NCI-H1436 (cell line): ENCODE data around the gene PRND.
"Not testable (repeated sequence)": the region's sequence is repeated elsewhere in the genome, so short reads cannot be mapped to it uniquely, and the experiment has no call there.

Experiments
- DNase-seq: peaks from one replicate; lab custom pipeline; 2025; lab: John Stamatoyannopoulos, UW

Gene PRND

GRCh38 chr20:4737857-4738627, 16.3 kb downstream of the PRND start:
- no peak for DNase-seq

GRCh38 chr20:4740774-4741431, 19.2 kb downstream of the PRND start:
- no peak for DNase-seq

DNA sequence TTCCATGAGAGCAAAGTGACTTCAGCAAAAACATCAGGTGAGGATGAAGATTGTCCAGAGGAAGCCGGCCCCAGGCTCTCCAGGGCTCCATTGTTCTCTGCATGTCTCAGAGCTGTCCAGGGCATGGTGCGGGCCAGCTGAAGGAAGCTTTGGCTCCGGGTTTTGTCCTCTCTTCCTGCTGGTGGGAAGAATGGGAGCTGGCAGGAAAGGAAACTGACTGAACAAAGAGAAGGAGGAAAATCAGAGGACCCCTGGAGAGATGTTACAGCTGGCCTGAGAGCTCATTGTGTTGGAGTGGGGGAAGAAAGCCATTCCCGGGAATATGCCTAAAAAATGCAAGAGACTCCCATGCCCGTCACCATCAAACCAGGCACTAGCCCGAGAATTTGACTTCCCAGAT, 27.1 kb downstream of the PRND start:
- DNase-seq: no peak

DNA sequence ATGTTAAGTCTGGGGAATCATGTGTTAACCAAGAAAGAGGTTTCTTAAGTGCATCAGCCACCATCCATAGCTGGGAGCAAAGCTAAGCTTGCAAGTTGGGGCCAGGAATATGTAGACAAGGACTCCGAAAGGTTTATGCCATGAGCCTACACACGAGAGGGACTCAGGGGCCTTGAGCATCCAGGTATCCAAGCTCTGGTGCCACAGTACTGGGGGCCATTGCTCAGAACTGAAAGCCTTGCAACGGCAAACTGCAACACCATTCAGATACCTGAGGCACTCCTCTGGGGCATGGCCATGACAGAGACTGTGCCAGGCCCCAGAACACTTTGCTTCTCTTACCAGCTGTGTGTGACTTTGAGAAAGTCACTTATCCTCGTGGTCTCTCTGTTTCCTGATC, 27.6 kb downstream of the PRND start:
- no peak for DNase-seq

DNA sequence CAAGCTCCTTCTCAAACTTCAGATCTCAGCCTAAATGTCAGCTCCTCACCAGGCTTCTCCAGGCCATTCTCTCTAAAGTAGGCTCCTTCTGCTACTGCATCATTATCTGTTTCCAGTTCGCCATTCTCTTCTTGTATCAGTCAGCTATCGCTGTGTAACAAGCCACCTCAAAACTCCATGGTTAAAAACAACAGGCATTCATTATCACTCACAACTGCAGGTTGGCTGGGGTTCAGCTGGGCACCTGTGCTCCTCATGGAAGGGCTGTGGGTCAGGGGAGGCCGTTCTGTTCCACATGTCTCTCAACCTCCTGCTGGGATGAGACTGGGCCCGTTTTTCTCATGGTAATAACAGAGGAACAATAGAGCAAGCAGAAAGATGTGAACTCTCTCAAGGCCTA, 28.7 kb downstream of the PRND start:
- no peak for DNase-seq

GRCh38 chr20:4759100-4759884, 37.6 kb downstream of the PRND start:
- DNase-seq: not testable (repeated sequence)

- no peak for DNase-seq
Observed at GRCh38 chr20:4763261-4763660, 41.6 kb downstream of the PRND start.

- no peak for DNase-seq
Observed at GRCh38 chr20:4763723-4764510, 42.2 kb downstream of the PRND start.

GRCh38 chr20:4764805-4765204, 43.1 kb downstream of the PRND start:
- DNase-seq: no peak

- no peak for DNase-seq
Observed at GRCh38 chr20:4765681-4766080, 44.0 kb downstream of the PRND start.

- DNase-seq: no peak
Observed at GRCh38 chr20:4766631-4767030, 44.9 kb downstream of the PRND start.

- DNase-seq: no peak
Observed at GRCh38 chr20:4767084-4767483, 45.4 kb downstream of the PRND start.

DNA sequence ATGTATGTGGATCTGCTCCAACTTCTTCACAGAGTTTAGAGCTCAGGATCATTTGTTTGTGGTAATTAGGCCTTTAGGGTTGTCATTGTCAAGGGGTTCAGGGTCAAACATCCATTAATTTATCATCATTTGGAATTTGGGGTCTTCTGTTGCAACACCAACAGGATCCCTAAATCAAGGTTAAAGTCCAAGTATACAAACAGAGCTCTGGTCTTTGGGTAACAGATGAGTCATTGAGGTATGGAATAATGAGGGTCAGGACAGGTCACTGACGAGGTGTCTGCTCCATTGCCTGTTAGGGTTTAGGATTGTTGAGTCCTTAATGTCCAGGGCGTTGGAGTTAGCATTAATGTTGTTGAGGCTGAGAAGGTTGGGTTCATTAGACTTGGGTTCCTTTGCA, 47.6 kb downstream of the PRND start:
- DNase-seq: no peak

DNA sequence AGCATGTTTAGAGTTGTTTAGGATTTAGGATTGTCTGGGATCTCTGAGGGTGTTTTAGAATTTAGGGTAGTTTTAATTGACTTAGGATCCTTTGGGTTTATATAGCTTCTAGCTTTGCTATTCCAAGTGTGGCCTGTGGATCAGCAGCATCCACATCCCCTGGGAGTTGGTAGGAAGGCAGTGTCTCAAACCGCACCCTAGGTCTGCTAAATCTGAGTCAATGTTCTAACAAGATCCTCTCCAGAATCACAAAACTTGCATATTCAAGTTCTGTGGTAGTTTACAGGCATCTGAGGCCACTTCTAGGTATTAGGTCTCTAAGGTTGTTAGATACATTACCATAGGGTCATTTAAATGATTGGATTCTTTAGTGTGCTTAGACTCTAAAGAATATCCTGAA, 48.3 kb downstream of the PRND start:
- DNase-seq: no peak

DNA sequence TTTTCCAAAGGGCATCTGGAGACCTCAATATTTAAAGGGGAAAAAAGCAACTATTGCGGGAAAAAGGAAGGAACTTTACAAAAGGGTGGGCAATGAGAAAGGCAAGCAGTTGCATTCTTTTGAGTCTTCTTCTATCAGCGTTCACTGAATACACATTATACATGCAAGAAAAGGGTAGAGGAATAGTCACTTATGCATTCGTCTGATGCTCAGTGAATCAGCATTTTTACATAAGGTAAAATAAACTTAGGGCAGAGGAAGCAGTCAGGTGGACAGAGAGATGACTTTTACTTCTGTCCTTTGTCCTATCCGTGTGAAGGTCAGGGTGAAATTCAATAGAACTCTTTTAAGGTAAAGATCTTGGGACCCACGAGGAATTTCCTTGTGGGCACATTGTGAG, 49.3 kb downstream of the PRND start:
- DNase-seq: no peak

GRCh38 chr20:4772132-4772531, 50.4 kb downstream of the PRND start:
- DNase-seq: no peak

DNA sequence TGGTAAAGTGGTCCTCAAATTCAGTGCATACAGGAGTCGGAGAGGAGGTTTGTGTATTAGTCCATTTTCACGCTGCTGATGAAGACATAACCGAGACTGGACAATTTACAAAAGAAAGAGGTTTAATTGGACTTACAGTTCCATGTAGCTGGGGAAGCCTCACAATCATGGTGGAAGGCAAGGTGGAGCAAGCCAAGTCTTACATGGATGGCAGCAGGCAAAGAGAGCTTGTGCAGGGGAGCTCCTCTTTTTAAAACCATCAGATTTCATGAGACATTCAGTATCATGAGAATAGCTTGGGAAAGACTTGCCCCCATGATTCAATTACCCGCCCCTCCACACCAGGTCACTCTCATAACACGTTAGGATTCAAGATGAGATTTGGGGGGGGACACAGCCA, 51.3 kb downstream of the PRND start:
- DNase-seq: not testable (repeated sequence)

- no peak for DNase-seq
Observed at GRCh38 chr20:4773736-4774135, 52.0 kb downstream of the PRND start.

GRCh38 chr20:4774207-4774606, 52.5 kb downstream of the PRND start:
- no peak for DNase-seq

GRCh38 chr20:4775322-4776078, 53.8 kb downstream of the PRND start:
- DNase-seq: no peak

- DNase-seq: no peak
Observed at GRCh38 chr20:4776079-4776630, 54.4 kb downstream of the PRND start.
